NCI-H82 (cell line): Measurements from ENCODE around the gene TXLNB.
"Not testable (repeated sequence)": the region's sequence is repeated elsewhere in the genome, so short reads cannot be mapped to it uniquely, and the experiment has no call there.

Experiments
- DNase-seq: peaks from one replicate; lab custom pipeline; 2025; lab: John Stamatoyannopoulos, UW

TXLNB gene

GRCh38 chr6:139308936-139309603 is 17.3 kb upstream of the TXLNB start:
- no peak for DNase-seq

- no peak for DNase-seq
These were observed 16.6 kb upstream of the TXLNB start for GRCh38 chr6:139308286-139308916.

- DNase-seq, result no peak
These were observed 14.6 kb upstream of the TXLNB start for GRCh38 chr6:139306291-139306981.

GRCh38 chr6:139303185-139303584 is 11.4 kb upstream of the TXLNB start:
- no peak for DNase-seq

GRCh38 chr6:139297921-139298320 is 6.1 kb upstream of the TXLNB start:
- DNase-seq, result no peak

GRCh38 chr6:139296927-139297326 is 5.1 kb upstream of the TXLNB start:
- no peak for DNase-seq

GRCh38 chr6:139295901-139296300 is 4.1 kb upstream of the TXLNB start:
- no peak for DNase-seq

GRCh38 chr6:139294090-139294489 is 2.3 kb upstream of the TXLNB start:
- no peak for DNase-seq

GRCh38 chr6:139293230-139293629 is 1.4 kb upstream of the TXLNB start:
- DNase-seq, result not testable (repeated sequence)

GRCh38 chr6:139290787-139291311 is 949 bp downstream of the TXLNB start:
- no peak for DNase-seq

- no peak for DNase-seq
These were observed 2.6 kb downstream of the TXLNB start for GRCh38 chr6:139289233-139289632.

GRCh38 chr6:139288496-139289040 is 3.2 kb downstream of the TXLNB start:
- DNase-seq, result no peak

- DNase-seq, result no peak
These were observed 3.9 kb downstream of the TXLNB start for GRCh38 chr6:139287868-139288267.

- not testable (repeated sequence) for DNase-seq
These were observed 5.4 kb downstream of the TXLNB start for GRCh38 chr6:139286438-139286837.

GRCh38 chr6:139285590-139285989 is 6.2 kb downstream of the TXLNB start:
- no peak for DNase-seq

- DNase-seq, result no peak
These were observed 7.0 kb downstream of the TXLNB start for GRCh38 chr6:139284789-139285188.

- DNase-seq, result no peak
These were observed 9.1 kb downstream of the TXLNB start for GRCh38 chr6:139282684-139283083.

GRCh38 chr6:139278190-139278589 is 13.6 kb downstream of the TXLNB start:
- DNase-seq, result no peak

- DNase-seq, result no peak
These were observed 14.2 kb downstream of the TXLNB start for GRCh38 chr6:139277587-139277986.

- no peak for DNase-seq
These were observed 14.6 kb downstream of the TXLNB start for GRCh38 chr6:139277161-139277560.

- DNase-seq, result no peak
These were observed 16.3 kb downstream of the TXLNB start for GRCh38 chr6:139275279-139276055.

GRCh38 chr6:139271056-139271455 is 20.7 kb downstream of the TXLNB start:
- DNase-seq, result no peak
